Kidney tubule cell (primary cell): ENCODE results near the gene CMTM3.
A peak's percentile ranks its signal among the peaks of the same experiment; 100 is the strongest.
"Not testable (repeated sequence)": the region's sequence is repeated elsewhere in the genome, so short reads cannot be mapped to it uniquely, and the experiment has no call there.

Experiments used
- DNase-seq: peaks from one replicate; pipeline ENCODE4 v3.0.0-alpha.2; 2018; ENCODE audit warnings: low spot score

CMTM3 gene

GRCh38 chr16:66609139-66609510, 4.6 kb downstream of the CMTM3 start:
- no peak for DNase-seq

- DNase-seq = no peak
These were observed 5.8 kb downstream of the CMTM3 start for GRCh38 chr16:66610111-66610820.

GRCh38 chr16:66611911-66612310, 7.4 kb downstream of the CMTM3 start:
- not testable (repeated sequence) for DNase-seq

- DNase-seq = no peak
These were observed 7.9 kb downstream of the CMTM3 start for GRCh38 chr16:66612422-66612821.

- no peak for DNase-seq
These were observed 9.8 kb downstream of the CMTM3 start for GRCh38 chr16:66614161-66614802.

- DNase-seq = no peak
These were observed 11.7 kb downstream of the CMTM3 start for GRCh38 chr16:66616169-66616568.

GRCh38 chr16:66616592-66616991, 12.1 kb downstream of the CMTM3 start:
- no peak for DNase-seq

GRCh38 chr16:66617010-66617434, 12.5 kb downstream of the CMTM3 start:
- no peak for DNase-seq

GRCh38 chr16:66617728-66618127, 13.2 kb downstream of the CMTM3 start:
- DNase-seq = no peak

GRCh38 chr16:66618588-66619375, 14.3 kb downstream of the CMTM3 start:
- peak; percentile 97 for DNase-seq

GRCh38 chr16:66619534-66620428, 15.3 kb downstream of the CMTM3 start:
- peak; percentile 79 for DNase-seq

GRCh38 chr16:66620429-66620795, 15.9 kb downstream of the CMTM3 start:
- DNase-seq = no peak

- DNase-seq = no peak
These were observed 17.5 kb downstream of the CMTM3 start for GRCh38 chr16:66621973-66622372.

GRCh38 chr16:66622863-66623262, 18.4 kb downstream of the CMTM3 start:
- no peak for DNase-seq

GRCh38 chr16:66623755-66624154, 19.3 kb downstream of the CMTM3 start:
- DNase-seq = no peak

- DNase-seq = not testable (repeated sequence)
These were observed 23.3 kb downstream of the CMTM3 start for GRCh38 chr16:66627611-66628378.

GRCh38 chr16:66629856-66630255, 25.4 kb downstream of the CMTM3 start:
- DNase-seq = no peak

GRCh38 chr16:66630561-66631260, 26.2 kb downstream of the CMTM3 start:
- not testable (repeated sequence) for DNase-seq

GRCh38 chr16:66631558-66631957, 27.1 kb downstream of the CMTM3 start:
- not testable (repeated sequence) for DNase-seq

GRCh38 chr16:66634527-66635196, 30.2 kb downstream of the CMTM3 start:
- DNase-seq = no peak
